Type B pancreatic cell (in vitro differentiated cells): ENCODE measurements around the gene TMEM132E. TPM values are rescaled to one million over a fixed set of nuclear protein-coding genes. Genes with fewer than 3 reads are reported as not detected.

Experiments used
- DNase-seq: peaks from one replicate; pipeline ENCODE4 v3.0.0; 2021; ENCODE audit warnings: mixed read lengths; ENCODE audit not compliant: unreplicated experiment; ENCODE audit errors: extremely low spot score
- H3K27ac Mint-ChIP-seq: 2 replicates; pipeline ENCODE4 v1.8.0; 2021; ENCODE audit warnings: mild to moderate bottlenecking, mixed read lengths
- H3K27me3 Mint-ChIP-seq: 2 replicates; pipeline ENCODE4 v1.8.0; 2021; ENCODE audit warnings: mixed read lengths
- H3K36me3 Mint-ChIP-seq: 2 replicates; pipeline ENCODE4 v1.8.0; 2021; ENCODE audit warnings: mixed read lengths
- H3K4me1 Mint-ChIP-seq: one replicate; pipeline ENCODE4 v1.8.0; 2021; ENCODE audit warnings: mixed read lengths; ENCODE audit not compliant: unreplicated experiment
- H3K4me3 Mint-ChIP-seq: 2 replicates; pipeline ENCODE4 v1.8.0; 2021; ENCODE audit warnings: mild to moderate bottlenecking, mixed read lengths
- H3K9me3 Mint-ChIP-seq: 2 replicates; pipeline ENCODE4 v1.8.0; 2021; ENCODE audit warnings: mixed read lengths
- total RNA-seq: library from RNA; stranded (reverse); gene quantifications from 2 replicates; pipeline ENCODE4 v1.2.1, GENCODE V29; 2021; ENCODE audit warnings: low replicate concordance
- TF ChIP-seq, protein P1 (sequence below): fragments of 200-600 bp; sonication (generic); conservative IDR thresholded peaks from 2 replicates; pipeline ENCODE4 v1.5.0; 2021; ENCODE audit warnings: antibody characterized with exemption, mild to moderate bottlenecking

Gene TMEM132E
- total RNA-seq, 1 donor from 2014 or later, result 0.92 TPM

DNA sequence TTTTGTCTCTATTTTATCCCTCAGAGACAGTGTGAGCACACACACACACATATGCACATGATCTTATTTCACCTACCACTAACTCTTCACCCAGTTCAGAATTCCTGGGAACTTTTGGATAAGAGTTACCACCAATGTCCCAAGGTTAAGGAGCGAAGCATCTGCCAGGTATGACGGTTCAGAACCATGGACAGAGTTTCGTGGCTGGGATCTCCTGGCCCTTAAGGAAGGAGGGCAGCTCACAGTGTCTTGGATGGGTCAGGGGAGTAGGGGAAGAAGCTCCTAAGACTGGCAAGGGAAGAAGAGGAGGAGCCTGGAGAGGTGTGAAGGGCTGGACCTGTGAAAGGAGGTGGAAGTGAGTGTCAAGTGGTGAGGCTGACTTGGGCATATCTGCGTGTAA is 23.0 kb upstream of the TMEM132E start:
- Mint-ChIP-seq H3K36me3 (no peaks in the 10 kb centered on the region), H3K27me3 (peaks cover 34% of the 10 kb centered on the region), H3K27ac (no peak overlapping the region), H3K4me1 (no peaks in the 10 kb centered on the region), H3K4me3 (no peak overlapping the region), H3K9me3 (no peaks in the 10 kb centered on the region)
- DNase-seq, result no peak
- TF ChIP-seq, protein P1, sequence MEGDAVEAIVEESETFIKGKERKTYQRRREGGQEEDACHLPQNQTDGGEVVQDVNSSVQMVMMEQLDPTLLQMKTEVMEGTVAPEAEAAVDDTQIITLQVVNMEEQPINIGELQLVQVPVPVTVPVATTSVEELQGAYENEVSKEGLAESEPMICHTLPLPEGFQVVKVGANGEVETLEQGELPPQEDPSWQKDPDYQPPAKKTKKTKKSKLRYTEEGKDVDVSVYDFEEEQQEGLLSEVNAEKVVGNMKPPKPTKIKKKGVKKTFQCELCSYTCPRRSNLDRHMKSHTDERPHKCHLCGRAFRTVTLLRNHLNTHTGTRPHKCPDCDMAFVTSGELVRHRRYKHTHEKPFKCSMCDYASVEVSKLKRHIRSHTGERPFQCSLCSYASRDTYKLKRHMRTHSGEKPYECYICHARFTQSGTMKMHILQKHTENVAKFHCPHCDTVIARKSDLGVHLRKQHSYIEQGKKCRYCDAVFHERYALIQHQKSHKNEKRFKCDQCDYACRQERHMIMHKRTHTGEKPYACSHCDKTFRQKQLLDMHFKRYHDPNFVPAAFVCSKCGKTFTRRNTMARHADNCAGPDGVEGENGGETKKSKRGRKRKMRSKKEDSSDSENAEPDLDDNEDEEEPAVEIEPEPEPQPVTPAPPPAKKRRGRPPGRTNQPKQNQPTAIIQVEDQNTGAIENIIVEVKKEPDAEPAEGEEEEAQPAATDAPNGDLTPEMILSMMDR, result no peak

DNA sequence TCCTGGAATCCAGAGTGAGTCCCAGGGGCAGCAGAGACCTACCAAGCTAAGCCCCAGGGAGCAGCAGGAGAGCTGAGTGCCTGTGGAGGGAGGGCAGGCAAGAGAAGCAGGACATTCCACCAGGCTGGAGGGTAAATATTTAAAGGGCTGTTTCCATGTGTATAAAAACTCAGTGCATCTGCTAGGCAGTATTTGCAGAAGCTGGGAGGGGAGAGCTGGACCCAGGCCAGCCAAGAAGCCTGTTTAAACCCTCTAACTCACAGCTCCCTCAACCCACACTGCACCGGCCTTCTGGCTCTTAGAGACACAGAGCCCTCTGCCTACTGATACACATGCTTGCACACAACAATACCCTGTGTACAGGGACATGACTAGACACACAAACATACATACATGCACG is 22.5 kb upstream of the TMEM132E start:
- no peak for DNase-seq
- Mint-ChIP-seq H3K27ac (no peak overlapping the region), H3K4me3 (no peak overlapping the region), H3K9me3 (no peaks in the 10 kb centered on the region), H3K4me1 (no peaks in the 10 kb centered on the region), H3K36me3 (no peaks in the 10 kb centered on the region), H3K27me3 (peaks cover 33% of the 10 kb centered on the region)
- TF ChIP-seq, protein P1, result no peak

DNA sequence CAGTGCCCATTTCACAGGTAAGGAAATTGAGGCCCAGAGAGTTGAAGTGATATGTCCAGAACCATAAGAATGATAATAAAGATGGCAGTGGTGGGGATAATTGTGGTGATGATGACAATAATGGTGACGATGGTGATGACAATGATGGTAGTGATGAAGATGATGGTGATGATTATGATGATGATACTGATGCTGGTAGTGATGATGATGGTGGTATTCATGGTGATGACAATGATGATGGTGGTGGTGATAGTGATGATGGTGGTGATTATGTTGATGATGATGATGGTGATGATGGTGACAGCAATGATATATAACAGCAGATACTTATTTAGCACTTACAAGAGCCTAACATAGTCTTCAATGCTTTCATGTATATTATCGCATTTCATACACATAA is 18.1 kb upstream of the TMEM132E start:
- Mint-ChIP-seq H3K4me3 (no peak overlapping the region), H3K9me3 (no peaks in the 10 kb centered on the region), H3K4me1 (no peaks in the 10 kb centered on the region), H3K36me3 (no peaks in the 10 kb centered on the region), H3K27me3 (peaks cover 36% of the 10 kb centered on the region), H3K27ac (no peak overlapping the region)
- DNase-seq, result no peak
- TF ChIP-seq, protein P1, result no peak

DNA sequence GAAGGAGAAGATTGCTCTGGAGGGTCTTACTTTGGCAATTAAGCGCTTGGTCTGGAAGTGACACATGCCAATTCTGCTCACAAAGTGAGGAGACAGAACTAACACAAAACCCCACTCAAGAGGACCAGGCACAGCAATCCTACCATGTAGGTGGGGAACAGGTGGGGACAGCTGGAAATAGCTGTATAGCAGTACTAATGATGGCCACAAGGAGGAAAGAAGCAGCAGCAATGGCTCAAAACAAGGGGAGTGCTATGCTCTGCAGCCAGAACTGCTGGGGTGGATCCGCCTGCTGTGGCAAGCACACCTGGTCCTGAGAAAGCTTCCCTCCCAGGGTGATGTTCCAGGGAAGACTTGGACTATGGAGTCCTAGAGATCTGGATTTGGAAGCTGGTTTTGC is 17.0 kb upstream of the TMEM132E start:
- H3K27me3 Mint-ChIP-seq, result peaks cover 36% of the 10 kb centered on the region
- no peak overlapping the region for H3K27ac Mint-ChIP-seq
- H3K4me3 Mint-ChIP-seq, result no peak overlapping the region
- no peaks in the 10 kb centered on the region for H3K9me3 Mint-ChIP-seq
- no peaks in the 10 kb centered on the region for H3K4me1 Mint-ChIP-seq
- no peak for DNase-seq
- H3K36me3 Mint-ChIP-seq, result no peaks in the 10 kb centered on the region
- TF ChIP-seq, protein P1, result peak; percentile 66

DNA sequence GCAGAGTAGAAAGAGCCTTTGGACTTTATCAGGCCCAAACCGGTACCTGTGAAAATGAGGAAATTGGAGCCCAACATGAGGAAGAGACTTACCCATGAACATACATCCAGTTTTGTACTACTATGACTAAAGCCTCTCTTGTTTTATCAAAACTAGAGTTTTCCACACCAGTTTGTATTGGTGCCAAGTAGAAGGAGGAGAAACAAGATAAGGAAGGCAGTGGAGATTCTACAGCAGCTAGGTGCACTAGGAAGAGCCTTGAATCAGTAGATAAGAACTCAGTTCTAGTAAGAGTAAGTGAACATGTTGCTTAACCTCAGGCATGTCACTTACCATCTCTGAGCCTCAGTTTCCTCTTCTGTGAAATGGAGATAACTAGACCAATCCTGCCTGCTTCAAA is 13.7 kb upstream of the TMEM132E start:
- Mint-ChIP-seq H3K27me3 (peaks cover 47% of the 10 kb centered on the region), H3K4me1 (no peaks in the 10 kb centered on the region), H3K36me3 (no peaks in the 10 kb centered on the region), H3K27ac (no peak overlapping the region), H3K4me3 (no peak overlapping the region), H3K9me3 (no peaks in the 10 kb centered on the region)
- DNase-seq, result no peak
- TF ChIP-seq, protein P1, result no peak

DNA sequence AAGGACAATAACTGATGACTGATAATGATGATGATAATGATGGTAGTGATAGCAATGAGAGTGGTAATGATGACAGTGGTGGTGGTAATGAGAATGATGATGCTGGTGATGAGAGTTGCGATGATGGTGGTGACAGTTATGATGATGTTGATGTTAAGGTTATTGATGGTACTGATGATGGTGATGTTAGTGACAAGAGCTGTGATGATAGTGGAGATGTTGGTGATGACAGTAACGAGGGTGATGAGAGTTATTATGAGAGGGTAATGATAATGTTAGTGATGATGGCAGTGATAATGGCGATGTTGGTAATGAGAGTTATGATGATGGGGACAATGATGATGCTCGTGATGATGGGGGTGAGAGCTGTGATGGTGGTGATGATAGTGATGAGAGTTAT is 13.2 kb upstream of the TMEM132E start:
- no peaks in the 10 kb centered on the region for H3K9me3 Mint-ChIP-seq
- no peak overlapping the region for H3K4me3 Mint-ChIP-seq
- TF ChIP-seq, protein P1, result no peak
- H3K36me3 Mint-ChIP-seq, result no peaks in the 10 kb centered on the region
- H3K27me3 Mint-ChIP-seq, result peaks cover 50% of the 10 kb centered on the region
- no peaks in the 10 kb centered on the region for H3K4me1 Mint-ChIP-seq
- no peak for DNase-seq
- no peak overlapping the region for H3K27ac Mint-ChIP-seq
